ENCODE measurements around the gene C9orf78. TPM values are rescaled to one million over a fixed set of nuclear protein-coding genes. Genes with fewer than 3 reads are reported as not detected.

Gene C9orf78
- total RNA-seq, 1 donor from 2014 or later, result 38.0 TPM

GRCh38 chr9:129869585-129870501 lies 34.8 kb upstream of the C9orf78 start:
- Histone ChIP-seq H3K27me3 (ENCODE audit: insufficient read depth, low read length) (no peaks in the 10 kb centered on the region), H3K36me3 (ENCODE audit: insufficient read depth, low read length) (peaks cover 2% of the 10 kb centered on the region), H4K20me1 (ENCODE audit: insufficient read depth, low read length) (no peaks in the 10 kb centered on the region), H3K4me2 (ENCODE audit: low read length) (no peak overlapping the region), H3K4me1 (ENCODE audit: insufficient read depth, low read length) (no peaks in the 10 kb centered on the region), H3K27ac (ENCODE audit: low read depth, low read length) (no peak overlapping the region), H3K9me3 (ENCODE audit: insufficient read depth, low read depth, low read length) (no peaks in the 10 kb centered on the region), H3K79me2 (ENCODE audit: insufficient read depth, low read length) (no peaks in the 10 kb centered on the region), H3K9ac (ENCODE audit: low read length) (no peak overlapping the region), H3K4me3 (ENCODE audit: insufficient read depth, low read depth, low read length) (no peak overlapping the region), H2AFZ (ENCODE audit: low read depth, low read length) (no peak overlapping the region)
- H3K4me3 Mint-ChIP-seq (ENCODE audit: unreplicated experiment), result no peak overlapping the region
- H3K27ac Mint-ChIP-seq (ENCODE audit: unreplicated experiment), result no peak overlapping the region
- H3K9me3 Mint-ChIP-seq (ENCODE audit: unreplicated experiment), result no peaks in the 10 kb centered on the region
- no peaks in the 10 kb centered on the region for H3K27me3 Mint-ChIP-seq (ENCODE audit: low read depth, unreplicated experiment)
- H3K36me3 Mint-ChIP-seq (ENCODE audit: low read depth, unreplicated experiment), result peaks cover 19% of the 10 kb centered on the region
- no peak for DNase-seq (ENCODE audit: low read depth)
- TF ChIP-seq, protein P1, sequence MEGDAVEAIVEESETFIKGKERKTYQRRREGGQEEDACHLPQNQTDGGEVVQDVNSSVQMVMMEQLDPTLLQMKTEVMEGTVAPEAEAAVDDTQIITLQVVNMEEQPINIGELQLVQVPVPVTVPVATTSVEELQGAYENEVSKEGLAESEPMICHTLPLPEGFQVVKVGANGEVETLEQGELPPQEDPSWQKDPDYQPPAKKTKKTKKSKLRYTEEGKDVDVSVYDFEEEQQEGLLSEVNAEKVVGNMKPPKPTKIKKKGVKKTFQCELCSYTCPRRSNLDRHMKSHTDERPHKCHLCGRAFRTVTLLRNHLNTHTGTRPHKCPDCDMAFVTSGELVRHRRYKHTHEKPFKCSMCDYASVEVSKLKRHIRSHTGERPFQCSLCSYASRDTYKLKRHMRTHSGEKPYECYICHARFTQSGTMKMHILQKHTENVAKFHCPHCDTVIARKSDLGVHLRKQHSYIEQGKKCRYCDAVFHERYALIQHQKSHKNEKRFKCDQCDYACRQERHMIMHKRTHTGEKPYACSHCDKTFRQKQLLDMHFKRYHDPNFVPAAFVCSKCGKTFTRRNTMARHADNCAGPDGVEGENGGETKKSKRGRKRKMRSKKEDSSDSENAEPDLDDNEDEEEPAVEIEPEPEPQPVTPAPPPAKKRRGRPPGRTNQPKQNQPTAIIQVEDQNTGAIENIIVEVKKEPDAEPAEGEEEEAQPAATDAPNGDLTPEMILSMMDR (IDR thresholded peaks at IDR 0.05; ENCODE audit: insufficient read depth, low read depth, low read length), result no peak
- no peak for TF ChIP-seq EZH2 (IDR thresholded peaks at IDR 0.05; ENCODE audit: insufficient read depth, low read length)
- FAIRE-seq, result no peak
- H3K4me1 Mint-ChIP-seq (ENCODE audit: low read depth, unreplicated experiment), result no peaks in the 10 kb centered on the region

DNA sequence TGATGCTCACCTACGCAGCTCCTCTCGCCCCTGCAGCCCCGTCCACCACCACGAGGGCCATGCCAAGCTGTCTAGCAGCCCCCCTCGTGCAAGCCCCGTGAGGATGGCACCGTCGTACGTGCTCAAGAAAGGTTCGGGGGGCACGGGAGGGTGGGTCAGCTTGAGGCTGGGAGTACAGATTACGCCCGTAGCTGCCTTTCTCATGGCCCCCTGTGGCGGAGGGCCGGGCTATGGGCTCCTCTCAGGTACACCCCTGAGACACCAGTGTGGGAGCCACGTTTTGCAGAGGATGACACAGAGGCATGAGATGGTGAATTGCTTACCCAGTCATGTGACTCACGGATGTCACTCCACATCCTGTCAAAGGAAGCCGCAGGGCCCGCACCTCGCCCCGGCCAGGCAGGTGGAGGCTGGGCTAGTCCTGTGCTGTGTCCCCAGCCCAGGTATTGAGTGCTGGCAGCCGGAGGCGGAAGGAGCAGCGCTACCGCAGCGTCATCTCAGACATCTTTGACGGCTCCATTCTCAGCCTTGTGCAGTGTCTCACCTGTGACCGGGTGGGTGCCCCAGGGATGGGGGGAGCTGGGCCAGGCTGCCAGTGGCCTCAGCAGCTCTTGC lies 33.9 kb upstream of the C9orf78 start:
- H3K27ac Mint-ChIP-seq (ENCODE audit: unreplicated experiment), result no peak overlapping the region
- H3K36me3 Mint-ChIP-seq (ENCODE audit: low read depth, unreplicated experiment), result peaks cover 14% of the 10 kb centered on the region
- TF ChIP-seq, protein P1 (IDR thresholded peaks at IDR 0.05; ENCODE audit: insufficient read depth, low read depth, low read length), result no peak
- TF ChIP-seq EZH2 (IDR thresholded peaks at IDR 0.05; ENCODE audit: insufficient read depth, low read length), result no peak
- H4K20me1 ChIP-seq (ENCODE audit: insufficient read depth, low read length), result no peaks in the 10 kb centered on the region
- no peak overlapping the region for H3K4me2 ChIP-seq (ENCODE audit: low read length)
- no peaks in the 10 kb centered on the region for H3K9me3 Mint-ChIP-seq (ENCODE audit: unreplicated experiment)
- no peak overlapping the region for H2AFZ ChIP-seq (ENCODE audit: low read depth, low read length)
- no peak overlapping the region for H3K4me3 ChIP-seq (ENCODE audit: insufficient read depth, low read depth, low read length)
- H3K4me1 ChIP-seq (ENCODE audit: insufficient read depth, low read length), result no peaks in the 10 kb centered on the region
- no peak for DNase-seq (ENCODE audit: low read depth)
- H3K4me3 Mint-ChIP-seq (ENCODE audit: unreplicated experiment), result no peak overlapping the region
- H3K9me3 ChIP-seq (ENCODE audit: insufficient read depth, low read depth, low read length), result no peaks in the 10 kb centered on the region
- FAIRE-seq, result no peak
- H3K9ac ChIP-seq (ENCODE audit: low read length), result no peak overlapping the region
- H3K79me2 ChIP-seq (ENCODE audit: insufficient read depth, low read length), result no peaks in the 10 kb centered on the region
- no peaks in the 10 kb centered on the region for H3K27me3 Mint-ChIP-seq (ENCODE audit: low read depth, unreplicated experiment)
- H3K36me3 ChIP-seq (ENCODE audit: insufficient read depth, low read length), result no peaks in the 10 kb centered on the region
- no peaks in the 10 kb centered on the region for H3K4me1 Mint-ChIP-seq (ENCODE audit: low read depth, unreplicated experiment)
- H3K27ac ChIP-seq (ENCODE audit: low read depth, low read length), result no peak overlapping the region
- H3K27me3 ChIP-seq (ENCODE audit: insufficient read depth, low read length), result no peaks in the 10 kb centered on the region
